ENCODE measurements around the gene TRAPPC2L. TPM values are rescaled to one million over a fixed set of nuclear protein-coding genes. Genes with fewer than 3 reads are reported as not detected.

Gene TRAPPC2L
- total RNA-seq, 1 experiment from 2014 or later, result 94.1 TPM

DNA sequence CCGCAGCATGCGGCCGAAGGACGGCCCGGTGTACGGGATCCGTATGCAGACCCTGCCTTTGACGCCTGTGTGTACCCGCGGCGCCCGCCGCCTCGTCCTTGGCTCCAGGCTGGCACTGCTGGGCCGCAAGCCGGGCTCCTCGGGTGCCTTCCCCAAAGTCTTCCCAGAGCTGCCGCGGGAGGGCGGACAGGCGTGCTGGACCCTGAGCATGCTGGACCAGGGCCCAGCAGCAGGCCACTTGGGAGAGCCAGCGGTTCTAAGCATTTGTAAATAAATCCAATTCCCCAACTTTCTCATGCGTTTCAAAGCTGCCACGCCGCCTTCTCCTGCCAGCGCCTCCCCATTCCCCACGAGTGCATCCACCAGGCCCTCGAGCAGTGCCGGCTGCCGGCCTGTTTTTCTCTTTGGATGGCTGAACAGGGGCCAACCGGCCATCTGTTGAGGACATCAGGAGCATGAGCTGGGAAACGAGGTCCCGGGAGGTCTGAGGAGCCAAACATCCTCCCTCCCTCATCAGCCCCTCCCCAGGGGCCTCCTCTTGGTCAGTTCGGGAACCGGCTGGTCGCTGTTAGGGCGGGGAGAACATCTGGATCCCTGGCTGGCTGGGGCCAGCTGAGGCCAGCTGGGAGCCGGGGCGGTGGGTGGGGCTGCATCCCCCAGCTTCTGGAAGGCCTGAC lies 30.1 kb downstream of the TRAPPC2L start:
- H3K4me2 ChIP-seq (ENCODE audit: low read length), result no peak overlapping the region
- no peaks in the 10 kb centered on the region for H4K20me1 ChIP-seq (ENCODE audit: insufficient read depth)
- DNase-seq (ENCODE audit: low read depth, low spot score) (no peak), ATAC-seq (no peak)
- intact Hi-C loops (cut with micrococcal nuclease), result no loop called here
- no peaks in the 10 kb centered on the region for H3K79me2 ChIP-seq (ENCODE audit: insufficient read depth, low read length)
- no peaks in the 10 kb centered on the region for H3K27me3 ChIP-seq (ENCODE audit: insufficient read depth, low read length)
- peaks cover 7 to 22% of the 10 kb centered on the region in 2 experiments; a peak in 3 of 4 replicates for H3K4me1 ChIP-seq (ENCODE audit: control insufficient read depth in 1 of 2, insufficient read depth in 2 of 2, low read length in 2 of 2)
- peaks cover 0 to 6% of the 10 kb centered on the region in 2 experiments; a peak in 1 of 4 replicates for H3K36me3 ChIP-seq (ENCODE audit: control insufficient read depth in 1 of 2, insufficient read depth in 2 of 2, low read length in 2 of 2)
- no peak overlapping the region for H3K4me3 ChIP-seq (replicated peaks in 1 of 2; ENCODE audit: low read depth in 1 of 2, low read length in 2 of 2)
- ChIA-PET RAD21 (ENCODE audit: low non-redundant PET in 1 of 2, low total read pairs in 2 of 2, uncharacterized antibody in 2 of 2, unreplicated experiment in 2 of 2) (no interaction called here), CTCF (no interaction called here), POLR2A (no interaction called here)
- no peaks in the 10 kb centered on the region for H3K9me3 ChIP-seq (ENCODE audit: control insufficient read depth in 1 of 2, insufficient read depth in 1 of 2, low read depth in 1 of 2, low read length in 2 of 2)
- H3K27ac ChIP-seq (ENCODE audit: low read depth, low read length), result peak overlapping the region; percentile 4; the same call in 1 of the 2 replicates
- BruUV-seq (replicated peaks), result no TSS peak
- H3K9ac ChIP-seq (ENCODE audit: low read length), result no peak overlapping the region
- H2AFZ ChIP-seq (ENCODE audit: low read depth, low read length, poor library complexity, severe bottlenecking), result no peak overlapping the region
- no peaks in the 10 kb centered on the region for H3K9me2 ChIP-seq (ENCODE audit: insufficient read depth)
- TF ChIP-seq CBX3 (IDR thresholded peaks at IDR 0.05; ENCODE audit: low read depth), result no peak
- no peak for TF ChIP-seq ZNF274 (IDR thresholded peaks at IDR 0.05; ENCODE audit: low read depth, low read length)
- TF ChIP-seq TCF7L2 (IDR thresholded peaks at IDR 0.05; ENCODE audit: borderline replicate concordance, extremely low read depth, insufficient read depth, insufficient read length), result no peak
- TF ChIP-seq SP1 (IDR thresholded peaks at IDR 0.05; ENCODE audit: low read depth), result no peak
- no peak for TF ChIP-seq SIN3A (IDR thresholded peaks at IDR 0.05; ENCODE audit: low read depth)

DNA sequence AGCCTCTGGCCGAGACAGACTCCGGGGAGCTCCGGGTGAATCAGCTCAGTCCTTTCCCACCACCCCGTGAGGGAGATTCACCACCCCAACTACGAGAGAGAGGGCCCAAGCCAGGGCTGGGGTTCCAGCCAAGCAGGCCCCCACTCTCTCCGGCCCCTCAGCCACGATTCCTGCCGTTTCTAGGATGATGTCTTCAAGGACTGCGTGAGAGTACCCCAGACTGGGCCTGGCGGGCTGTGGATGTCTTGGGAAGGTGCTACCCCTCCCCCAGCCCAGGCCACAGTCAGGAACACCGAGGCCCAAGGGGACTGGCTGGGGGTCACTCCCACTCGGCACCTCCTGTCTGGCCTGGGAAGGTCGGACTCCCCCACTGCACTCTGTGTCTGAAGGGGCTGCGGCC lies 31.1 kb downstream of the TRAPPC2L start:
- Histone ChIP-seq H3K9ac (ENCODE audit: low read length) (no peak overlapping the region), H4K20me1 (ENCODE audit: insufficient read depth) (no peaks in the 10 kb centered on the region), H3K9me2 (ENCODE audit: insufficient read depth) (no peaks in the 10 kb centered on the region), H3K27ac (ENCODE audit: low read depth, low read length) (peak overlapping the region; percentile 20; the same call in 1 of the 2 replicates), H3K4me3 (replicated peaks in 1 of 2; ENCODE audit: low read depth in 1 of 2, low read length in 2 of 2) (no peak overlapping the region), H3K27me3 (ENCODE audit: insufficient read depth, low read length) (no peaks in the 10 kb centered on the region), H3K36me3 (ENCODE audit: control insufficient read depth in 1 of 2, insufficient read depth in 2 of 2, low read length in 2 of 2) (peaks cover 0 to 6% of the 10 kb centered on the region in 2 experiments; a peak in 1 of 4 replicates), H3K4me1 (ENCODE audit: control insufficient read depth in 1 of 2, insufficient read depth in 2 of 2, low read length in 2 of 2) (peaks cover 0 to 11% of the 10 kb centered on the region in 2 experiments; a peak in 2 of 4 replicates), H2AFZ (ENCODE audit: low read depth, low read length, poor library complexity, severe bottlenecking) (no peak overlapping the region), H3K79me2 (ENCODE audit: insufficient read depth, low read length) (no peaks in the 10 kb centered on the region), H3K9me3 (ENCODE audit: control insufficient read depth in 1 of 2, insufficient read depth in 1 of 2, low read depth in 1 of 2, low read length in 2 of 2) (no peaks in the 10 kb centered on the region), H3K4me2 (ENCODE audit: low read length) (no peak overlapping the region)
- TF ChIP-seq JUND (IDR thresholded peaks at IDR 0.05) (no peak), FOSL1 (IDR thresholded peaks at IDR 0.05; ENCODE audit: low read depth) (no peak), TCF7L2 (IDR thresholded peaks at IDR 0.05; ENCODE audit: borderline replicate concordance, extremely low read depth, insufficient read depth, insufficient read length) (no peak), ZNF274 (IDR thresholded peaks at IDR 0.05; ENCODE audit: low read depth, low read length) (no peak), POLR2A (IDR thresholded peaks at IDR 0.05; ENCODE audit: borderline replicate concordance, extremely low read depth, insufficient read depth, insufficient read length) (no peak), POLR2AphosphoS5 (IDR thresholded peaks at IDR 0.05; ENCODE audit: low read depth, low read length) (no peak), SIN3A (IDR thresholded peaks at IDR 0.05; ENCODE audit: low read depth) (no peak), EZH2phosphoT487 (IDR thresholded peaks at IDR 0.05; ENCODE audit: borderline replicate concordance) (no peak), RAD21 (IDR thresholded peaks at IDR 0.05; ENCODE audit: low read depth) (no peak), CBX3 (IDR thresholded peaks at IDR 0.05; ENCODE audit: low read depth) (no peak), CEBPB (IDR thresholded peaks at IDR 0.05; ENCODE audit: low read depth) (no peak)
- TF ChIP-seq, protein P1, sequence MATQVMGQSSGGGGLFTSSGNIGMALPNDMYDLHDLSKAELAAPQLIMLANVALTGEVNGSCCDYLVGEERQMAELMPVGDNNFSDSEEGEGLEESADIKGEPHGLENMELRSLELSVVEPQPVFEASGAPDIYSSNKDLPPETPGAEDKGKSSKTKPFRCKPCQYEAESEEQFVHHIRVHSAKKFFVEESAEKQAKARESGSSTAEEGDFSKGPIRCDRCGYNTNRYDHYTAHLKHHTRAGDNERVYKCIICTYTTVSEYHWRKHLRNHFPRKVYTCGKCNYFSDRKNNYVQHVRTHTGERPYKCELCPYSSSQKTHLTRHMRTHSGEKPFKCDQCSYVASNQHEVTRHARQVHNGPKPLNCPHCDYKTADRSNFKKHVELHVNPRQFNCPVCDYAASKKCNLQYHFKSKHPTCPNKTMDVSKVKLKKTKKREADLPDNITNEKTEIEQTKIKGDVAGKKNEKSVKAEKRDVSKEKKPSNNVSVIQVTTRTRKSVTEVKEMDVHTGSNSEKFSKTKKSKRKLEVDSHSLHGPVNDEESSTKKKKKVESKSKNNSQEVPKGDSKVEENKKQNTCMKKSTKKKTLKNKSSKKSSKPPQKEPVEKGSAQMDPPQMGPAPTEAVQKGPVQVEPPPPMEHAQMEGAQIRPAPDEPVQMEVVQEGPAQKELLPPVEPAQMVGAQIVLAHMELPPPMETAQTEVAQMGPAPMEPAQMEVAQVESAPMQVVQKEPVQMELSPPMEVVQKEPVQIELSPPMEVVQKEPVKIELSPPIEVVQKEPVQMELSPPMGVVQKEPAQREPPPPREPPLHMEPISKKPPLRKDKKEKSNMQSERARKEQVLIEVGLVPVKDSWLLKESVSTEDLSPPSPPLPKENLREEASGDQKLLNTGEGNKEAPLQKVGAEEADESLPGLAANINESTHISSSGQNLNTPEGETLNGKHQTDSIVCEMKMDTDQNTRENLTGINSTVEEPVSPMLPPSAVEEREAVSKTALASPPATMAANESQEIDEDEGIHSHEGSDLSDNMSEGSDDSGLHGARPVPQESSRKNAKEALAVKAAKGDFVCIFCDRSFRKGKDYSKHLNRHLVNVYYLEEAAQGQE (IDR thresholded peaks at IDR 0.05; ENCODE audit: low read depth), result no peak
- TF ChIP-seq, protein P2, sequence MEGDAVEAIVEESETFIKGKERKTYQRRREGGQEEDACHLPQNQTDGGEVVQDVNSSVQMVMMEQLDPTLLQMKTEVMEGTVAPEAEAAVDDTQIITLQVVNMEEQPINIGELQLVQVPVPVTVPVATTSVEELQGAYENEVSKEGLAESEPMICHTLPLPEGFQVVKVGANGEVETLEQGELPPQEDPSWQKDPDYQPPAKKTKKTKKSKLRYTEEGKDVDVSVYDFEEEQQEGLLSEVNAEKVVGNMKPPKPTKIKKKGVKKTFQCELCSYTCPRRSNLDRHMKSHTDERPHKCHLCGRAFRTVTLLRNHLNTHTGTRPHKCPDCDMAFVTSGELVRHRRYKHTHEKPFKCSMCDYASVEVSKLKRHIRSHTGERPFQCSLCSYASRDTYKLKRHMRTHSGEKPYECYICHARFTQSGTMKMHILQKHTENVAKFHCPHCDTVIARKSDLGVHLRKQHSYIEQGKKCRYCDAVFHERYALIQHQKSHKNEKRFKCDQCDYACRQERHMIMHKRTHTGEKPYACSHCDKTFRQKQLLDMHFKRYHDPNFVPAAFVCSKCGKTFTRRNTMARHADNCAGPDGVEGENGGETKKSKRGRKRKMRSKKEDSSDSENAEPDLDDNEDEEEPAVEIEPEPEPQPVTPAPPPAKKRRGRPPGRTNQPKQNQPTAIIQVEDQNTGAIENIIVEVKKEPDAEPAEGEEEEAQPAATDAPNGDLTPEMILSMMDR (IDR thresholded peaks at IDR 0.05 in 2 of 3, conservative IDR thresholded peaks at IDR 0.05 in 1 of 3; ENCODE audit: borderline replicate concordance in 1 of 3, insufficient read depth in 1 of 3, low read depth in 2 of 3, low read length in 2 of 3), result no peak
- BruUV-seq (replicated peaks), result no TSS peak
- intact Hi-C loops (cut with micrococcal nuclease), result no loop called here
- DNase-seq (ENCODE audit: low read depth, low spot score) (no peak), ATAC-seq (no peak)
- ChIA-PET CTCF (no interaction called here), RAD21 (ENCODE audit: low non-redundant PET in 1 of 2, low total read pairs in 2 of 2, uncharacterized antibody in 2 of 2, unreplicated experiment in 2 of 2) (no interaction called here), POLR2A (no interaction called here)

All from HCT116 (cell line).